WTC11 (cell line): ENCODE data around the gene SMAD6. TPM values are rescaled to one million over a fixed set of nuclear protein-coding genes. Genes with fewer than 3 reads are reported as not detected.
A peak's percentile ranks its signal among the peaks of the same experiment; 100 is the strongest.

Experiments
- ATAC-seq: fragments of 200-7000 bp; cut with Tn5 transposase; 2 replicates; pipeline ENCODE4 v1.10.0; 2021; ENCODE audit warnings: mild to moderate bottlenecking, moderate library complexity
- CTCF ChIA-PET: fragments of 300-600 bp; sonication (Branson Sonifier 250); formaldehyde crosslinking; loops from one replicate; lab custom pipeline; 2021; ENCODE audit warnings: antibody characterized with exemption; lab: Charles Lee
- POLR2A ChIA-PET: fragments of 350-600 bp; sonication (Branson Sonifier 250); formaldehyde crosslinking; loops from one replicate; lab custom pipeline; 2021; ENCODE audit warnings: antibody characterized with exemption; lab: Charles Lee
- DNase-seq: peaks from one replicate; pipeline ENCODE4 v3.0.0; 2021; ENCODE audit warnings: low spot score
- H3K27ac Mint-ChIP-seq: 2 replicates; pipeline ENCODE4 v1.8.0; 2021; ENCODE audit warnings: mixed read lengths
- H3K27me3 Mint-ChIP-seq: 2 replicates; pipeline ENCODE4 v1.8.0; 2021; ENCODE audit warnings: low read depth, mild to moderate bottlenecking, moderate library complexity, mixed read lengths
- H3K36me3 Mint-ChIP-seq: 2 replicates; pipeline ENCODE4 v1.8.0; 2021; ENCODE audit warnings: mixed read lengths
- H3K4me1 Mint-ChIP-seq: 2 replicates; pipeline ENCODE4 v1.8.0; 2022; ENCODE audit warnings: mixed read lengths
- H3K4me3 Mint-ChIP-seq: 2 replicates; pipeline ENCODE4 v1.8.0; 2021; ENCODE audit warnings: mild to moderate bottlenecking, moderate library complexity, mixed read lengths
- H3K9me3 Mint-ChIP-seq: 2 replicates; pipeline ENCODE4 v1.8.0; 2021; ENCODE audit warnings: mixed read lengths
- AR ChIP-seq: fragments of 250-450 bp; sonication (Bioruptor Pico); IDR thresholded peaks from 2 replicates; pipeline ENCODE4 v1.9.0; 2021; ENCODE audit warnings: mild to moderate bottlenecking
- CBFB ChIP-seq: sonication (generic); formaldehyde crosslinking; IDR thresholded peaks from 2 replicates; pipeline ENCODE4 v1.8.1; 2022; ENCODE audit warnings: mild to moderate bottlenecking, low read depth, missing genetic modification reagents
- CREM ChIP-seq: sonication (generic); formaldehyde crosslinking; IDR thresholded peaks from 2 replicates; pipeline ENCODE4 v1.8.1; 2022; ENCODE audit warnings: mild to moderate bottlenecking, missing genetic modification reagents, moderate library complexity
- CTCF ChIP-seq: fragments of 200-600 bp; IDR thresholded peaks from 2 replicates; pipeline ENCODE4 v1.8.0; 2022; ENCODE audit warnings: antibody characterized with exemption
- ELF4 ChIP-seq: sonication (generic); formaldehyde crosslinking; IDR thresholded peaks from 2 replicates; pipeline ENCODE4 v1.8.1; 2022; ENCODE audit warnings: low read depth, mild to moderate bottlenecking, moderate library complexity, missing genetic modification reagents
- EMX1 ChIP-seq: fragments of 250-450 bp; sonication (Bioruptor Pico); IDR thresholded peaks from 2 replicates; pipeline ENCODE4 v1.8.0; 2021; ENCODE audit warnings: mild to moderate bottlenecking
- FOXK1 ChIP-seq: sonication (generic); formaldehyde crosslinking; IDR thresholded peaks from 2 replicates; pipeline ENCODE4 v1.8.0; 2022; ENCODE audit warnings: mild to moderate bottlenecking, moderate library complexity, missing genetic modification reagents
- GRHL2 ChIP-seq: fragments of 250-450 bp; sonication (Bioruptor Pico); IDR thresholded peaks from 2 replicates; pipeline ENCODE4 v1.8.0; 2022; ENCODE audit warnings: mild to moderate bottlenecking, moderate library complexity; ENCODE audit not compliant: insufficient replicate concordance, severe bottlenecking
- HMGA2 ChIP-seq: fragments of 250-450 bp; sonication (Bioruptor Pico); IDR thresholded peaks from 2 replicates; pipeline ENCODE4 v1.4.0; 2021; ENCODE audit warnings: mild to moderate bottlenecking, moderate library complexity
- HMGXB4 ChIP-seq: sonication (generic); formaldehyde crosslinking; IDR thresholded peaks from 2 replicates; pipeline ENCODE4 v1.8.1; 2023; ENCODE audit warnings: mild to moderate bottlenecking, moderate library complexity, missing genetic modification reagents
- NFATC4 ChIP-seq: fragments of 250-450 bp; sonication (Bioruptor Pico); IDR thresholded peaks from 2 replicates; pipeline ENCODE4 v1.9.0; 2021; ENCODE audit warnings: mild to moderate bottlenecking
- NR3C1 ChIP-seq: sonication (generic); formaldehyde crosslinking; conservative IDR thresholded peaks from 2 replicates; pipeline ENCODE4 v1.8.1; 2023; ENCODE audit warnings: low read depth, mild to moderate bottlenecking, missing genetic modification reagents
- SMAD3 ChIP-seq: sonication (generic); formaldehyde crosslinking; IDR thresholded peaks from 2 replicates; pipeline ENCODE4 v1.8.0; 2022; ENCODE audit warnings: missing genetic modification reagents, mild to moderate bottlenecking, borderline replicate concordance
- USF1 ChIP-seq: sonication (generic); formaldehyde crosslinking; IDR thresholded peaks from 2 replicates; pipeline ENCODE4 v1.8.0; 2022; ENCODE audit warnings: mild to moderate bottlenecking, missing genetic modification reagents
- USF2 ChIP-seq: sonication (generic); formaldehyde crosslinking; IDR thresholded peaks from 2 replicates; pipeline ENCODE4 v1.8.1; 2023; ENCODE audit warnings: mild to moderate bottlenecking, missing genetic modification reagents, moderate library complexity
- ZBTB21 ChIP-seq: sonication (generic); formaldehyde crosslinking; IDR thresholded peaks from 2 replicates; pipeline ENCODE4 v1.8.1; 2023; ENCODE audit warnings: mild to moderate bottlenecking, missing genetic modification reagents, borderline replicate concordance
- ZNF263 ChIP-seq: sonication (generic); formaldehyde crosslinking; IDR thresholded peaks from 2 replicates; pipeline ENCODE4 v1.8.1; 2022; ENCODE audit warnings: low read depth, mild to moderate bottlenecking, moderate library complexity, missing genetic modification reagents
- ZNF281 ChIP-seq: sonication (generic); formaldehyde crosslinking; IDR thresholded peaks from 2 replicates; pipeline ENCODE4 v1.8.0; 2023; ENCODE audit warnings: mild to moderate bottlenecking, missing genetic modification reagents
- ZNF512 ChIP-seq: sonication (generic); formaldehyde crosslinking; IDR thresholded peaks from 2 replicates; pipeline ENCODE4 v1.8.1; 2022; ENCODE audit warnings: missing genetic modification reagents, borderline replicate concordance
- ZNF671 ChIP-seq: fragments of 250-450 bp; sonication (Bioruptor Pico); IDR thresholded peaks from 2 replicates; pipeline ENCODE4 v1.8.0; 2021; ENCODE audit warnings: mild to moderate bottlenecking
- total RNA-seq: library from RNA; stranded (reverse); gene quantifications from 3 replicates; pipeline ENCODE4 v1.2.3, GENCODE V29; 2021

The SMAD6 gene
- total RNA-seq, 1 experiment from 2014 or later: 13.9 TPM

GRCh38 chr15:66747886-66748707 lies 46.1 kb downstream of the SMAD6 start:
- ChIA-PET POLR2A (no interaction called here), CTCF (interaction anchor here (1.2 to 1.9 kb wide), 3 partner anchors 41 to 104 kb away, joined by 3 to 13 read pairs (median 4); no protein-coding TSS in a partner anchor)
- Mint-ChIP-seq H3K4me3 (peak overlapping the region; percentile 3; the same call in 1 of the 2 replicates), H3K36me3 (no peaks in the 10 kb centered on the region), H3K4me1 (peaks cover 85% of the 10 kb centered on the region), H3K27ac (peak overlapping the region; percentile 68), H3K27me3 (no peaks in the 10 kb centered on the region), H3K9me3 (no peaks in the 10 kb centered on the region)
- ATAC-seq (no peak; the same call in 1 of the 2 replicates), DNase-seq (no peak)
- TF ChIP-seq ELF4 (CRISPR knock-in tag) (no peak), ZNF512 (CRISPR knock-in tag) (no peak), HMGXB4 (no peak), EMX1 (CRISPR knock-in tag) (no peak), HMGA2 (CRISPR knock-in tag) (no peak), ZNF281 (no peak), NR3C1 (CRISPR knock-in tag) (no peak), USF2 (CRISPR knock-in tag) (no peak), NFATC4 (CRISPR knock-in tag) (no peak), ZBTB21 (no peak), CREM (no peak), CTCF (no peak), AR (no peak), GRHL2 (no peak), FOXK1 (CRISPR knock-in tag) (no peak), CBFB (CRISPR knock-in tag) (no peak), ZNF671 (no peak), ZNF263 (no peak), USF1 (no peak), SMAD3 (CRISPR knock-in tag) (no peak)
